GM12878 (cell line): ENCODE results near the gene RAB31. TPM values are rescaled to one million over a fixed set of nuclear protein-coding genes. Genes with fewer than 3 reads are reported as not detected.

Source experiments
- ATAC-seq: fragments of 200-7000 bp; cut with Tn5 transposase; 3 replicates; pipeline ENCODE4 v1.9.1; 2020; ENCODE audit warnings: mild to moderate bottlenecking, moderate library complexity
- BruUV-seq: library from RNA; stranded (reverse); fragments of 400-500 nt; replicated peaks from 2 replicates; lab custom pipeline; 2021; lab: Mats Ljungman, UMichigan
- CTCF ChIA-PET: fragments of 300-600 bp; sonication (Branson Sonifier 250); formaldehyde crosslinking; extraction: SDS; loops from one replicate; lab custom pipeline; 2021; ENCODE audit warnings: inconsistent platforms; lab: Yijun Ruan, JAX
- POLR2A ChIA-PET: fragments of 350-600 bp; formaldehyde crosslinking; extraction: SDS; loops from one replicate; lab custom pipeline; 2021; ENCODE audit warnings: inconsistent platforms; lab: Charles Lee
- RAD21 ChIA-PET: fragments of 300-600 bp; sonication (Branson Sonifier 250); formaldehyde crosslinking; loops from one replicate; lab custom pipeline; 2023; ENCODE audit warnings: antibody characterized with exemption; ENCODE audit not compliant: unreplicated experiment; lab: Charles Lee
- SMC1A ChIA-PET: fragments of 300-600 bp; sonication (Branson Sonifier 250); formaldehyde crosslinking; loops from one replicate; lab custom pipeline; 2023; ENCODE audit not compliant: unreplicated experiment, uncharacterized antibody; lab: Charles Lee
- DNase-seq: peaks from one replicate; pipeline ENCODE4 v3.0.0-alpha.2; 2011; ENCODE audit warnings: low read depth, low spot score
- FAIRE-seq: peaks from 3 replicates; lab custom pipeline; 2011; peaks lifted over from hg19 to GRCh38; lab: Jason Lieb, UNC
- H2AFZ ChIP-seq: 2 replicates; pipeline ENCODE4 v1.6.0; 2011; ENCODE audit warnings: low read depth, low read length, control low read depth; ENCODE audit not compliant: control insufficient read depth
- H3K27ac ChIP-seq: 2 replicates; pipeline ENCODE4 v1.5.1; 2011; ENCODE audit warnings: control low read depth; ENCODE audit not compliant: control insufficient read depth, insufficient read depth
- H3K27me3 ChIP-seq, 2 experiments: replicated peaks in 1 of 2; 2 replicates each; pipeline versions ENCODE4 v1.6.0 to v1.6.1; 2011; ENCODE audit warnings: low read length in 1 of 2; ENCODE audit not compliant: control insufficient read depth in 2 of 2, insufficient read depth in 2 of 2
- H3K36me3 ChIP-seq, 2 experiments: 2 replicates each; pipeline ENCODE4 v1.5.1; 2011; ENCODE audit warnings: low read length in 1 of 2; ENCODE audit not compliant: control insufficient read depth in 2 of 2, insufficient read depth in 2 of 2
- H3K4me1 ChIP-seq: 2 replicates; pipeline ENCODE4 v1.6.1; 2011; ENCODE audit warnings: mild to moderate bottlenecking, low read length, moderate library complexity, mixed read lengths; ENCODE audit not compliant: control insufficient read depth, insufficient read depth
- H3K4me2 ChIP-seq: 2 replicates; pipeline ENCODE4 v1.6.0; 2011; ENCODE audit warnings: control low read depth; ENCODE audit not compliant: control insufficient read depth, insufficient read depth
- H3K4me3 ChIP-seq: fragments of 200-600 bp; sonication (generic); 2 replicates; pipeline ENCODE4 v1.5.1; 2016
- H3K79me2 ChIP-seq: 2 replicates; pipeline ENCODE4 v1.6.0; 2011; ENCODE audit warnings: low read length; ENCODE audit not compliant: control insufficient read depth, insufficient read depth
- H3K9ac ChIP-seq: 2 replicates; pipeline ENCODE4 v1.8.0; 2011; ENCODE audit warnings: low read length, control low read depth, mixed read lengths; ENCODE audit not compliant: control insufficient read depth, insufficient read depth
- H3K9me3 ChIP-seq: replicated peaks from 3 replicates; pipeline ENCODE4 v1.5.1; 2011; ENCODE audit warnings: mild to moderate bottlenecking, low read length; ENCODE audit not compliant: control insufficient read depth, insufficient read depth
- H4K20me1 ChIP-seq: 2 replicates; pipeline ENCODE4 v1.6.0; 2011; ENCODE audit not compliant: control insufficient read depth, insufficient read depth
- CBFB ChIP-seq: IDR thresholded peaks from 2 replicates; pipeline ENCODE4 v1.6.1; 2016; ENCODE audit warnings: antibody characterized with exemption, low read depth
- CHD2 ChIP-seq: IDR thresholded peaks from 2 replicates; pipeline ENCODE4 v1.6.1; 2011; ENCODE audit warnings: low read depth, low read length, improper control_type of control experiment, borderline replicate concordance
- FOXM1 ChIP-seq: IDR thresholded peaks from 2 replicates; pipeline ENCODE4 v1.6.1; 2012; ENCODE audit warnings: low read depth, mild to moderate bottlenecking, inconsistent platforms, low read length, moderate library complexity
- JUND ChIP-seq: IDR thresholded peaks from 2 replicates; pipeline ENCODE4 v1.6.1; 2012; ENCODE audit warnings: low read depth, mild to moderate bottlenecking, low read length, improper control_type of control experiment, moderate library complexity
- LARP7 ChIP-seq: fragments of 450-650 bp; IDR thresholded peaks from 2 replicates; pipeline ENCODE4 v1.6.1; 2017; ENCODE audit warnings: mild to moderate bottlenecking
- MTA3 ChIP-seq: IDR thresholded peaks from 2 replicates; pipeline ENCODE4 v1.6.1; 2012; ENCODE audit warnings: low read length, inconsistent platforms, borderline replicate concordance
- MXI1 ChIP-seq: fragments of 150-350 bp; IDR thresholded peaks from 2 replicates; pipeline ENCODE4 v1.6.1; 2011; ENCODE audit warnings: low read depth, mild to moderate bottlenecking, inconsistent platforms, low read length, improper control_type of control experiment
- NFXL1 ChIP-seq: fragments of 450-650 bp; IDR thresholded peaks from 2 replicates; pipeline ENCODE4 v1.6.1; 2017; ENCODE audit warnings: antibody characterized with exemption, mild to moderate bottlenecking, borderline replicate concordance
- NR2C1 ChIP-seq: fragments of 450-650 bp; IDR thresholded peaks from 2 replicates; pipeline ENCODE4 v1.6.1; 2017; ENCODE audit warnings: antibody characterized with exemption, mild to moderate bottlenecking, moderate library complexity
- RB1 ChIP-seq: fragments of 450-650 bp; formaldehyde crosslinking; IDR thresholded peaks from 2 replicates; pipeline ENCODE4 v1.6.1; 2017; ENCODE audit warnings: mild to moderate bottlenecking, borderline replicate concordance
- RCOR1 ChIP-seq: conservative IDR thresholded peaks from 2 replicates; pipeline ENCODE4 v1.6.1; 2012; ENCODE audit warnings: low read depth, low read length, improper control_type of control experiment
- RELB ChIP-seq: fragments of 450-650 bp; IDR thresholded peaks from 2 replicates; pipeline ENCODE4 v1.6.1; 2017; ENCODE audit warnings: low read depth, mild to moderate bottlenecking, moderate library complexity
- SPI1 ChIP-seq: IDR thresholded peaks from 2 replicates; pipeline ENCODE4 v1.6.1; 2011; ENCODE audit warnings: low read depth, mild to moderate bottlenecking, low read length, moderate library complexity, borderline replicate concordance; ENCODE audit not compliant: insufficient read depth
- STAT3 ChIP-seq: IDR thresholded peaks from 2 replicates; pipeline ENCODE4 v1.6.1; 2011; ENCODE audit warnings: low read depth, low read length, improper control_type of control experiment
- TCF7 ChIP-seq: IDR thresholded peaks from 2 replicates; pipeline ENCODE4 v1.6.1; 2014; ENCODE audit warnings: antibody characterized with exemption, borderline replicate concordance
- USF2 ChIP-seq: IDR thresholded peaks from 2 replicates; pipeline ENCODE4 v1.6.1; 2011; ENCODE audit warnings: low read depth, low read length, improper control_type of control experiment, borderline replicate concordance
- ZBTB11 ChIP-seq: fragments of 450-650 bp; formaldehyde crosslinking; IDR thresholded peaks from 2 replicates; pipeline ENCODE4 v1.5.0; 2022; ENCODE audit warnings: mild to moderate bottlenecking, missing genetic modification characterization
- ZNF384 ChIP-seq: IDR thresholded peaks from 2 replicates; pipeline ENCODE4 v1.6.1; 2012; ENCODE audit warnings: low read depth, mild to moderate bottlenecking, low read length, improper control_type of control experiment, borderline replicate concordance
- WGBS: methylation state at CpG from one replicate; pipeline ENCODE4 v1.1.6; 2016; ENCODE audit warnings: low lambda C conversion rate; ENCODE audit not compliant: insufficient replicate concordance, insufficient coverage; ENCODE audit errors: missing lambda C conversion rate; 5-methylcytosine and 5-hydroxymethylcytosine counted together
- in situ Hi-C: fragments of 300-500 bp; cut with MboI; formaldehyde crosslinking; loops from 9 replicates; pipeline ENCODE4 v1.14.3; 2018; ENCODE audit warnings: mixed read lengths
- intact Hi-C: fragments of 100-400 bp; cut with micrococcal nuclease; formaldehyde crosslinking; loops from one replicate; pipeline ENCODE4 v1.14.2; 2022; ENCODE audit not compliant: unreplicated experiment
- polyA plus RNA-seq, 11 experiments: library from polyadenylated mRNA; depleted of rRNA in 4 of 11; unstranded in 6 of 11; stranded (reverse) in 5 of 11; fragments of >200 nt; fragmentation: Nextera tagmentation in 4 of 11; fragmentation: Illumina TruSeq in 1 of 11; extraction: Ambion mirVana in 4 of 11; extraction: Trizol in 1 of 11; gene quantifications; 1 replicate in 1 of 11; 2 replicates in 10 of 11; pipeline versions ENCODE4 v1.2.1 to v1.2.3, GENCODE V29; 2011 to 2016; ENCODE audit warnings: inconsistent platforms in 2 of 11, missing spikeins in 2 of 11, low read depth in 1 of 11
- total RNA-seq, 4 experiments: library from RNA; depleted of rRNA in 3 of 4; stranded (reverse); fragments of >200 nt in 3 of 4; fragmentation: Illumina TruSeq in 1 of 4; extraction: Trizol in 1 of 4; gene quantifications; 2 replicates each; pipeline versions ENCODE4 v1.2.1 to v1.2.3, GENCODE V29; 2013 to 2021

Gene RAB31
- total and polyA plus RNA-seq, 10 of the 15 experiments (the other 5 are each of a cell fraction or from before 2014, with no cell fraction given) = 0.80 to 23.3 (median 12.2) TPM

GRCh38 chr18:9663377-9663776 is 44.7 kb upstream of the RAB31 start:
- Histone ChIP-seq H3K79me2 (no peaks in the 10 kb centered on the region), H3K9ac (no peak overlapping the region), H4K20me1 (no peaks in the 10 kb centered on the region), H2AFZ (no peak overlapping the region), H3K4me1 (no peaks in the 10 kb centered on the region), H3K4me2 (no peak overlapping the region), H3K4me3 (no peak overlapping the region), H3K27me3 (no peaks in the 10 kb centered on the region; a peak in 1 of 4 replicates), H3K9me3 (no peaks in the 10 kb centered on the region), H3K36me3 (no peaks in the 10 kb centered on the region), H3K27ac (no peak overlapping the region)
- DNase-seq (no peak), FAIRE-seq (no peak), ATAC-seq (no peak)
- POLR2A ChIA-PET = no interaction called here
- intact Hi-C loops = no loop called here
- RAD21 ChIA-PET = no interaction called here
- CTCF ChIA-PET = no interaction called here
- BruUV-seq = no TSS peak
- TF ChIP-seq CBFB (no peak), CHD2 (no peak), ZNF384 (no peak), SPI1 (no peak), FOXM1 (no peak), LARP7 (no peak), ZBTB11 (CRISPR knock-in tag) (no peak), STAT3 (no peak), MTA3 (no peak), JUND (no peak), RCOR1 (no peak), MXI1 (no peak), RELB (no peak), RB1 (no peak), USF2 (no peak), NFXL1 (no peak), TCF7 (no peak), NR2C1 (no peak)
- in situ Hi-C loops = no loop called here
- 3% methylated on average over 8 of the region's 8 CpGs for WGBS
- SMC1A ChIA-PET = no interaction called here
